Myocyte (in vitro differentiated cells): ENCODE results near the gene ATG4D. TPM values are rescaled to one million over a fixed set of nuclear protein-coding genes. Genes with fewer than 3 reads are reported as not detected.

Experiments used
- DNase-seq: peaks from one replicate; pipeline ENCODE4 v3.0.0-alpha.2; 2012; ENCODE audit warnings: low read depth
- polyA plus RNA-seq: library from polyadenylated mRNA; unstranded; fragments of >200 nt; gene quantifications from one replicate; pipeline ENCODE4 v1.2.1, GENCODE V29; 2012; ENCODE audit warnings: missing spikeins
- total RNA-seq: library from RNA; depleted of rRNA; stranded (reverse); fragments of >200 nt; gene quantifications from 2 replicates; pipeline ENCODE4 v1.2.3, GENCODE V29; 2014

ATG4D gene
- 36.8 and 52.8 TPM in 2 replicates for total RNA-seq
- polyA plus RNA-seq = 33.2 TPM

GRCh38 chr19:10543420-10544241, at the start of gene ATG4D:
TSS of gene ATG4D (plus strand) at chr19:10543904. CDS start at chr19:10544091, 187 bp downstream.
- DNase-seq = peak; percentile 76

GRCh38 chr19:10497371-10497770, 46.3 kb upstream of the ATG4D start:
- no peak for DNase-seq

- DNase-seq = no peak
These were observed 44.0 kb upstream of the ATG4D start for GRCh38 chr19:10499550-10500246.

- no peak for DNase-seq
These were observed 43.5 kb upstream of the ATG4D start for GRCh38 chr19:10500247-10500592.

GRCh38 chr19:10501971-10502523, 41.7 kb upstream of the ATG4D start:
- peak; percentile 86 for DNase-seq

GRCh38 chr19:10502524-10503001, 41.1 kb upstream of the ATG4D start:
- DNase-seq = peak; percentile 93

- no peak for DNase-seq
These were observed 40.5 kb upstream of the ATG4D start, which contains the start of gene KEAP1 for GRCh38 chr19:10503002-10503789. TSS of gene KEAP1 (minus strand) at chr19:10503356. CDS start at chr19:10500033, 3,323 bp downstream.

- DNase-seq = peak; percentile 36
These were observed 38.0 kb upstream of the ATG4D start for GRCh38 chr19:10505583-10506229.

- no peak for DNase-seq
These were observed 35.7 kb upstream of the ATG4D start for GRCh38 chr19:10508036-10508435.

GRCh38 chr19:10508707-10509106, 35.0 kb upstream of the ATG4D start:
- DNase-seq = no peak

GRCh38 chr19:10510301-10510802, 33.4 kb upstream of the ATG4D start:
- no peak for DNase-seq

- DNase-seq = no peak
These were observed 30.5 kb upstream of the ATG4D start for GRCh38 chr19:10513223-10513622.

GRCh38 chr19:10514211-10515145, 29.2 kb upstream of the ATG4D start:
- no peak for DNase-seq

GRCh38 chr19:10516064-10516385, 27.7 kb upstream of the ATG4D start:
- DNase-seq = no peak

- no peak for DNase-seq
These were observed 26.9 kb upstream of the ATG4D start for GRCh38 chr19:10516671-10517286.

- DNase-seq = no peak
These were observed 26.3 kb upstream of the ATG4D start, which contains the start of gene S1PR5 for GRCh38 chr19:10517361-10517759. TSS of gene S1PR5 (minus strand) at chr19:10517447. CDS start at chr19:10515011, 2,436 bp downstream.

GRCh38 chr19:10517760-10518443, 25.8 kb upstream of the ATG4D start:
- no peak for DNase-seq
